Gastrocnemius medialis (tissue), 4 donors: ENCODE measurements around the gene RNASE1. TPM values are rescaled to one million over a fixed set of nuclear protein-coding genes. Genes with fewer than 3 reads are reported as not detected.

ENCODE experiments used
- ATAC-seq, 2 donors: fragments of 150-250 bp; one replicate each; pipeline ENCODE4 v1.9.1; 2016
- DNase-seq, 2 donors: peaks; one replicate each; pipeline ENCODE4 v3.0.0-alpha.2; 2019
- H3K27ac ChIP-seq, 4 donors: fragments of 200-600 bp; sonication (generic); 1 replicate in 1 of 4; 2 replicates in 3 of 4; pipeline ENCODE4 v1.5.1; 2016 to 2018; ENCODE audit warnings: mild to moderate bottlenecking in 2 of 4, moderate library complexity in 1 of 4
- H3K27me3 ChIP-seq, 3 donors: fragments of 200-600 bp; sonication (generic) in 2 of 3; 1 replicate in 1 of 3; 2 replicates in 2 of 3; pipeline versions ENCODE4 v1.5.1 to v1.6.0; 2016 to 2019; ENCODE audit warnings: mild to moderate bottlenecking in 1 of 3, moderate library complexity in 1 of 3
- H3K36me3 ChIP-seq, 2 donors: fragments of 200-600 bp; sonication (generic) in 1 of 2; one replicate each; pipeline ENCODE4 v1.5.1; 2017 to 2018
- H3K4me1 ChIP-seq, 2 donors: fragments of 200-600 bp; sonication (generic) in 1 of 2; one replicate each; pipeline ENCODE4 v1.5.1; 2016 to 2017; ENCODE audit warnings: mild to moderate bottlenecking in 2 of 2
- H3K4me3 ChIP-seq, 4 donors: fragments of 200-600 bp; sonication (generic) in 3 of 4; 1 replicate in 1 of 4; 2 replicates in 3 of 4; pipeline ENCODE4 v1.5.1; 2016 to 2019; ENCODE audit warnings: mild to moderate bottlenecking in 2 of 4
- H3K9me3 ChIP-seq, 3 donors: fragments of 200-600 bp; sonication (generic) in 2 of 3; 1 replicate in 1 of 3; 2 replicates in 2 of 3; pipeline ENCODE4 v1.5.1; 2016 to 2019
- CTCF ChIP-seq, 5 experiments: fragments of 450-650 bp in 3 of 5; fragments of 200-600 bp in 2 of 5; sonication (generic) in 2 of 5; IDR thresholded peaks in 4 of 5; conservative IDR thresholded peaks in 1 of 5; 1 replicate in 4 of 5; 2 replicates in 1 of 5; pipeline ENCODE4 v1.5.1; 2016 to 2019; ENCODE audit warnings: antibody characterized with exemption in 5 of 5, mild to moderate bottlenecking in 3 of 5, moderate library complexity in 3 of 5
- POLR2A ChIP-seq, 2 donors: fragments of 450-650 bp; IDR thresholded peaks; one replicate each; pipeline ENCODE4 v1.6.1; 2017; ENCODE audit warnings: antibody characterized with exemption in 2 of 2, mild to moderate bottlenecking in 2 of 2, moderate library complexity in 2 of 2
- in situ Hi-C, 4 donors: fragments of 200-750 bp; cut with MboI; loops; one replicate each; pipeline versions ENCODE4 v1.15.0 to v1.8.0; 2017; ENCODE audit warnings: low sequenced_read_pairs in 4 of 4
- intact Hi-C: fragments of 100-400 bp; cut with DNase I; formaldehyde crosslinking; loops from one replicate; pipeline ENCODE4 v1.15.1; 2023; ENCODE audit warnings: low total_unique reads
- total RNA-seq, 4 donors: library from RNA; depleted of rRNA; stranded (reverse); fragments of >200 nt; gene quantifications; one replicate each; pipeline versions ENCODE4 v1.1.0 to v1.2.3, GENCODE V29; 2016

Gene RNASE1
- total RNA-seq = 100 to 1,000 TPM; 157 to 198 (median 190) TPM

- no peaks in the 10 kb centered on the region for H3K36me3 ChIP-seq
- H3K9me3 ChIP-seq = no peaks in the 10 kb centered on the region
- no peaks in the 10 kb centered on the region for H3K27me3 ChIP-seq
- peak within 1 kb of the TSS; percentile 42 to 55 (median 45) for H3K4me3 ChIP-seq
- intact Hi-C loops (no loop called here), in situ Hi-C loops (no loop called here)
- peaks cover 0 to 6% of the 10 kb centered on the region in 2 donors for H3K4me1 ChIP-seq
- ATAC-seq = peak; percentile 55 to 77
- peak within 1 kb of the TSS; percentile 45 to 78 (median 62) for H3K27ac ChIP-seq
- TF ChIP-seq CTCF (IDR thresholded peaks at IDR 0.05 in 4 of 5, conservative IDR thresholded peaks at IDR 0.05 in 1 of 5) (no peak), POLR2A (IDR thresholded peaks at IDR 0.05) (peak; percentile 38 to 62)
- DNase-seq = peak; percentile 10 to 31
Measured at GRCh38 chr14:20802341-20803084, at the start of gene RNASE1. Gene RNASE1, minus strand, starts transcription at chr14:20802844. Its CDS starts 776 bp downstream, at chr14:20802068.

GRCh38 chr14:20848955-20849570, 46.4 kb upstream of the RNASE1 start:
- H3K36me3 ChIP-seq = no peaks in the 10 kb centered on the region
- DNase-seq = no peak
- in situ Hi-C loops = no loop called here
- intact Hi-C loops = no loop called here
- no peak overlapping the region for H3K4me3 ChIP-seq
- H3K27ac ChIP-seq = no peak overlapping the region
- H3K4me1 ChIP-seq = no peaks in the 10 kb centered on the region
- peaks cover 0 to 6% (median 0%) of the 10 kb centered on the region in 3 donors for H3K27me3 ChIP-seq
- TF ChIP-seq CTCF (IDR thresholded peaks at IDR 0.05 in 4 of 5, conservative IDR thresholded peaks at IDR 0.05 in 1 of 5) (no peak), POLR2A (IDR thresholded peaks at IDR 0.05) (no peak)
- ATAC-seq = no peak
- H3K9me3 ChIP-seq = no peaks in the 10 kb centered on the region

- no peaks in the 10 kb centered on the region for H3K4me1 ChIP-seq
- no peaks in the 10 kb centered on the region for H3K9me3 ChIP-seq
- intact Hi-C loops (no loop called here), in situ Hi-C loops (no loop called here)
- H3K27ac ChIP-seq = no peak overlapping the region
- no peak overlapping the region for H3K4me3 ChIP-seq
- no peaks in the 10 kb centered on the region for H3K36me3 ChIP-seq
- ATAC-seq (no peak), DNase-seq (no peak)
- no peak for TF ChIP-seq POLR2A (IDR thresholded peaks at IDR 0.05)
- no peak for TF ChIP-seq CTCF (IDR thresholded peaks at IDR 0.05 in 4 of 5, conservative IDR thresholded peaks at IDR 0.05 in 1 of 5)
- H3K27me3 ChIP-seq = peaks cover 0 to 6% (median 0%) of the 10 kb centered on the region in 3 donors
Measured at GRCh38 chr14:20848316-20848954, 45.8 kb upstream of the RNASE1 start.

GRCh38 chr14:20846560-20846959, 43.9 kb upstream of the RNASE1 start:
- Histone ChIP-seq H3K9me3 (no peaks in the 10 kb centered on the region), H3K27ac (no peak overlapping the region), H3K36me3 (no peaks in the 10 kb centered on the region), H3K4me1 (no peaks in the 10 kb centered on the region), H3K27me3 (peaks cover 0 to 6% (median 0%) of the 10 kb centered on the region in 3 donors), H3K4me3 (no peak overlapping the region)
- ATAC-seq = no peak
- in situ Hi-C loops (no loop called here), intact Hi-C loops (no loop called here)
- TF ChIP-seq POLR2A (IDR thresholded peaks at IDR 0.05) (no peak), CTCF (IDR thresholded peaks at IDR 0.05 in 4 of 5, conservative IDR thresholded peaks at IDR 0.05 in 1 of 5) (no peak)
- no peak for DNase-seq
